GM12865 (cell line): Measurements from ENCODE around the gene NPHP4.
A peak's percentile ranks its signal among the peaks of the same experiment; 100 is the strongest.

Experiments
- DNase-seq: peaks from one replicate; pipeline ENCODE4 v3.0.0; 2010; ENCODE audit warnings: low read depth
- H3K4me3 ChIP-seq: 2 replicates; pipeline ENCODE4 v1.5.1; 2011; ENCODE audit warnings: mild to moderate bottlenecking, low read depth, low read length, control low read depth
- CTCF ChIP-seq: IDR thresholded peaks from 2 replicates; pipeline ENCODE4 v1.5.1; 2011; ENCODE audit warnings: low read length, control low read depth, low read depth, inconsistent platforms; ENCODE audit not compliant: insufficient read depth; ENCODE audit errors: missing control alignments

The NPHP4 gene

GRCh38 chr1:5915587-5916571, 76.3 kb downstream of the NPHP4 start:
- H3K4me3 ChIP-seq, result no peak overlapping the region
- peak; percentile 48 for DNase-seq
- peak; percentile 71 for TF ChIP-seq CTCF

GRCh38 chr1:5914676-5915365, 77.4 kb downstream of the NPHP4 start:
- no peak for DNase-seq
- TF ChIP-seq CTCF, result no peak
- no peak overlapping the region for H3K4me3 ChIP-seq

GRCh38 chr1:5913876-5914275, 78.3 kb downstream of the NPHP4 start:
- no peak for DNase-seq
- no peak for TF ChIP-seq CTCF
- no peak overlapping the region for H3K4me3 ChIP-seq

- TF ChIP-seq CTCF, result no peak
- DNase-seq, result no peak
- no peak overlapping the region for H3K4me3 ChIP-seq
Observed at GRCh38 chr1:5913078-5913845, 79.0 kb downstream of the NPHP4 start.

GRCh38 chr1:5911871-5912271, 80.4 kb downstream of the NPHP4 start:
- DNase-seq, result no peak
- no peak overlapping the region for H3K4me3 ChIP-seq
- no peak for TF ChIP-seq CTCF

GRCh38 chr1:5911157-5911556, 81.1 kb downstream of the NPHP4 start:
- H3K4me3 ChIP-seq, result no peak overlapping the region
- no peak for TF ChIP-seq CTCF
- DNase-seq, result no peak
